Keratinocyte (primary cell): Measurements from ENCODE around the gene AEBP1. TPM values are rescaled to one million over a fixed set of nuclear protein-coding genes. Genes with fewer than 3 reads are reported as not detected.
A peak's percentile ranks its signal among the peaks of the same experiment; 100 is the strongest.

Experiments
- DNase-seq: peaks from one replicate; pipeline ENCODE4 v3.0.0-alpha.2; 2011; ENCODE audit warnings: low read depth, missing footprints, low spot score
- FAIRE-seq: peaks from 2 replicates; lab custom pipeline; 2011; peaks lifted over from hg19 to GRCh38; lab: Jason Lieb, UNC
- H2AFZ ChIP-seq: 2 replicates; pipeline ENCODE4 v1.6.0; 2012; ENCODE audit warnings: low read length, control low read depth, inconsistent platforms; ENCODE audit not compliant: control insufficient read depth
- H3K27ac ChIP-seq: 2 replicates; pipeline ENCODE4 v1.5.1; 2011; ENCODE audit warnings: low read length; ENCODE audit not compliant: control insufficient read depth, insufficient read depth
- H3K27me3 ChIP-seq: 3 replicates; pipeline ENCODE4 v1.6.0; 2011; ENCODE audit warnings: low read length; ENCODE audit not compliant: control insufficient read depth, insufficient read depth; ENCODE audit errors: extremely low read depth
- H3K36me3 ChIP-seq, 2 experiments: 2 replicates in 1 of 2; 3 replicates in 1 of 2; pipeline ENCODE4 v1.5.1; 2011; ENCODE audit warnings: low read length in 2 of 2, mild to moderate bottlenecking in 1 of 2; ENCODE audit not compliant: control insufficient read depth in 2 of 2, insufficient read depth in 2 of 2; ENCODE audit errors: extremely low read depth in 1 of 2
- H3K4me1 ChIP-seq: 3 replicates; pipeline ENCODE4 v1.5.1; 2011; ENCODE audit warnings: low read length; ENCODE audit not compliant: control insufficient read depth, insufficient read depth; ENCODE audit errors: extremely low read depth
- H3K4me2 ChIP-seq: 3 replicates; pipeline ENCODE4 v1.6.0; 2011; ENCODE audit warnings: low read depth, low read length; ENCODE audit not compliant: control insufficient read depth, insufficient read depth; ENCODE audit errors: extremely low read depth
- H3K4me3 ChIP-seq, 3 experiments: fragments of 200-600 bp in 1 of 3; sonication (generic) in 1 of 3; 2 replicates in 2 of 3; 3 replicates in 1 of 3; pipeline ENCODE4 v1.5.1; 2011 to 2016; ENCODE audit warnings: low read length in 3 of 3, mild to moderate bottlenecking in 3 of 3, control low read depth in 2 of 3, inconsistent platforms in 1 of 3, low read depth in 1 of 3, mixed read lengths in 1 of 3, mixed run types in 1 of 3, moderate library complexity in 1 of 3; ENCODE audit not compliant: control insufficient read depth in 2 of 3, insufficient read depth in 2 of 3; ENCODE audit errors: extremely low read depth in 1 of 3
- H3K79me2 ChIP-seq: 2 replicates; pipeline ENCODE4 v1.6.0; 2012; ENCODE audit warnings: low read length; ENCODE audit not compliant: control insufficient read depth, insufficient read depth
- H3K9ac ChIP-seq: 3 replicates; pipeline ENCODE4 v1.6.0; 2011; ENCODE audit warnings: low read length; ENCODE audit not compliant: control insufficient read depth, insufficient read depth; ENCODE audit errors: extremely low read depth
- H3K9me1 ChIP-seq: 3 replicates; pipeline ENCODE4 v1.6.0; 2011; ENCODE audit warnings: low read length; ENCODE audit not compliant: control insufficient read depth, insufficient read depth; ENCODE audit errors: extremely low read depth
- H3K9me3 ChIP-seq: 2 replicates; pipeline ENCODE4 v1.5.1; 2012; ENCODE audit warnings: low read depth, low read length; ENCODE audit not compliant: control insufficient read depth
- H4K20me1 ChIP-seq: 3 replicates; pipeline ENCODE4 v1.6.0; 2011; ENCODE audit warnings: low read length; ENCODE audit not compliant: control insufficient read depth, insufficient read depth; ENCODE audit errors: extremely low read depth
- EZH2 ChIP-seq: IDR thresholded peaks from one replicate; pipeline ENCODE4 v1.6.1; 2012; ENCODE audit warnings: inconsistent platforms, mild to moderate bottlenecking, low read length, moderate library complexity
- dilution Hi-C: fragments of 300-500 bp; cut with MboI; formaldehyde crosslinking; loops from one replicate; pipeline ENCODE4 v1.7.0; 2020; ENCODE audit warnings: low sequenced_read_pairs; ENCODE audit not compliant: extremely low pct_ligation_motif_present
- polyA plus RNA-seq, 5 experiments: library from polyadenylated mRNA; depleted of rRNA in 3 of 5; stranded (reverse) in 3 of 5; stranded (forward) in 1 of 5; unstranded in 1 of 5; fragments of >200 nt; gene quantifications; 1 replicate in 1 of 5; 2 replicates in 3 of 5; 3 replicates in 1 of 5; pipeline versions ENCODE4 v1.2.1 to v1.2.3, GENCODE V29; 2011 to 2012; ENCODE audit warnings: missing spikeins in 2 of 5, low read depth in 1 of 5, low replicate concordance in 1 of 5
- TF ChIP-seq, protein P1 (sequence below), 3 experiments: IDR thresholded peaks in 1 of 3; conservative IDR thresholded peaks in 1 of 3; optimal IDR thresholded peaks in 1 of 3; 2 replicates in 2 of 3; 3 replicates in 1 of 3; pipeline versions ENCODE3 to v1.5.1; 2011; ENCODE audit warnings: low read length in 3 of 3, mild to moderate bottlenecking in 3 of 3, moderate library complexity in 2 of 3, control low read depth in 1 of 3, inconsistent platforms in 1 of 3; ENCODE audit not compliant: insufficient read depth in 2 of 3; ENCODE audit errors: extremely low read depth in 1 of 3

The AEBP1 gene
- polyA plus RNA-seq, 1 donor (not counting 4 experiments of a cell fraction or from before 2014, with no cell fraction given) = 0.03 TPM

DNA sequence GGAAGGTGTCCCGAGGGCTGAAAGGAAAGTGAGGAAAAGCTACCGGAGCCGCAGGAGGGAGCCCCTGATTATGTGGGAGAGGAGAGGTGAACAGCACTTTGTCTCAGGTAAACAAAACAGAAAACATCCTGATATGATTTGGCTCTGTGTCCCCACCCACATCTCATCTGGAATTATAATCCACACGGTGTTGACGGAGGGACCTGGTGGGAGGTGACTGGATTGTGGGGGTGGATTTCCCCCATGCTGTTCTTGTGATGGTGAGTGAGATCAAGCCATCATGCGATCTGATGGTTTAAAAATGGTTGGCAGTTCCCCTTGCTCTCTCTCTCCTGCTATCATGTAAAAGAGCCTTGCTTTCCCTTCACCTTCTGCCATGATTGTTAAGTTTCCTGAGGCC lies 16.2 kb downstream of the AEBP1 start:
- Histone ChIP-seq H3K36me3 (peaks cover 20 to 46% of the 10 kb centered on the region in 2 experiments), H3K9me3 (no peaks in the 10 kb centered on the region), H3K4me1 (peaks cover 7% of the 10 kb centered on the region), H3K9ac (no peak overlapping the region), H3K9me1 (no peaks in the 10 kb centered on the region), H3K79me2 (peaks cover 32% of the 10 kb centered on the region), H3K27me3 (no peaks in the 10 kb centered on the region), H3K4me3 (no peak overlapping the region), H3K27ac (no peak overlapping the region), H2AFZ (no peak overlapping the region), H3K4me2 (no peak overlapping the region), H4K20me1 (no peaks in the 10 kb centered on the region)
- TF ChIP-seq EZH2 = no peak
- TF ChIP-seq, protein P1, sequence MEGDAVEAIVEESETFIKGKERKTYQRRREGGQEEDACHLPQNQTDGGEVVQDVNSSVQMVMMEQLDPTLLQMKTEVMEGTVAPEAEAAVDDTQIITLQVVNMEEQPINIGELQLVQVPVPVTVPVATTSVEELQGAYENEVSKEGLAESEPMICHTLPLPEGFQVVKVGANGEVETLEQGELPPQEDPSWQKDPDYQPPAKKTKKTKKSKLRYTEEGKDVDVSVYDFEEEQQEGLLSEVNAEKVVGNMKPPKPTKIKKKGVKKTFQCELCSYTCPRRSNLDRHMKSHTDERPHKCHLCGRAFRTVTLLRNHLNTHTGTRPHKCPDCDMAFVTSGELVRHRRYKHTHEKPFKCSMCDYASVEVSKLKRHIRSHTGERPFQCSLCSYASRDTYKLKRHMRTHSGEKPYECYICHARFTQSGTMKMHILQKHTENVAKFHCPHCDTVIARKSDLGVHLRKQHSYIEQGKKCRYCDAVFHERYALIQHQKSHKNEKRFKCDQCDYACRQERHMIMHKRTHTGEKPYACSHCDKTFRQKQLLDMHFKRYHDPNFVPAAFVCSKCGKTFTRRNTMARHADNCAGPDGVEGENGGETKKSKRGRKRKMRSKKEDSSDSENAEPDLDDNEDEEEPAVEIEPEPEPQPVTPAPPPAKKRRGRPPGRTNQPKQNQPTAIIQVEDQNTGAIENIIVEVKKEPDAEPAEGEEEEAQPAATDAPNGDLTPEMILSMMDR (optimal IDR thresholded peaks at IDR 0.05 in 1 of 3, IDR thresholded peaks at IDR 0.05 in 1 of 3, conservative IDR thresholded peaks at IDR 0.05 in 1 of 3; ENCODE audit: extremely low read depth in 1 of 3, insufficient read depth in 2 of 3, low read length in 3 of 3) = no peak
- FAIRE-seq (no peak), DNase-seq (no peak)
- dilution Hi-C loops = no loop called here

DNA sequence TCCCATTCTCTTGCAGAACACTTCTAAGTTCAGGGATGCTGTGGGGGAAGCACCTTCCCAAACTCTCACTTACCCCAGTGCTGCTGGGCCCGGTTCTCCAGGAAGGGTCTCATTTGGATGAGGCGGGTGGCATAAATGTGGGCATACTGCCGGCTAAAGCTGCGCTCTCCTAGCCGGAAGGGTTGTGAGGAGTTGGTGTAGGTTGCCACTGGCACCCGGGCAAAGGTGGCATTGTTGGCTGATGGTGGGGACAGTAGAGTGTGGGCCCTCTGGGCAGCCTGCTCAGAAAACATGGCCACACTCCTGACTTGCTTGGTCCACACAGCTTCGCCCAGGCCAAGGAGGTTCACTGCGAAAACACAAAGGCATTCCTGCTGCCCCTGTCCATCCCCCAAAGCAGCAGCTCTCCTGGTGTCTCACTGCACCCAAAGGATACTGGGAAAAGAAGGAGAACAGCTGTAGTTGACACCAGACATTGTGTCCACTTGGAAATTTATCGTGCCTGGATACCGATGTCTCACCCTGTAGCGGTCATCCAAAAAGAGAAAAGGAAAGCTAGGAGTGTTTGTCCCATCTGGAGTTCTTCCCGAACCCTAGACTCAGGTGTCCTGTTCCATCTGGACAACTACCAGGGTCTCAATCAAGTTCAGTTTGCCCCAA lies 17.7 kb downstream of the AEBP1 start:
- H3K4me2 ChIP-seq = peak overlapping the region; percentile 82
- peaks cover 32% of the 10 kb centered on the region for H3K79me2 ChIP-seq
- DNase-seq = no peak
- peaks cover 7% of the 10 kb centered on the region for H3K4me1 ChIP-seq
- H3K9me3 ChIP-seq = no peaks in the 10 kb centered on the region
- H4K20me1 ChIP-seq = no peaks in the 10 kb centered on the region
- H3K27ac ChIP-seq = no peak overlapping the region
- TF ChIP-seq, protein P1 (optimal IDR thresholded peaks at IDR 0.05 in 1 of 3, IDR thresholded peaks at IDR 0.05 in 1 of 3, conservative IDR thresholded peaks at IDR 0.05 in 1 of 3; ENCODE audit: extremely low read depth in 1 of 3, insufficient read depth in 2 of 3, low read length in 3 of 3) = no peak
- no peak for TF ChIP-seq EZH2
- peak; percentile 48 for FAIRE-seq
- no peak overlapping the region for H2AFZ ChIP-seq
- dilution Hi-C loops = no loop called here
- H3K9me1 ChIP-seq = no peaks in the 10 kb centered on the region
- no peaks in the 10 kb centered on the region for H3K27me3 ChIP-seq
- H3K36me3 ChIP-seq = peaks cover 20 to 35% of the 10 kb centered on the region in 2 experiments
- no peak overlapping the region for H3K9ac ChIP-seq
- peak overlapping the region in 2 of 3 experiments; percentile 75 to 86 for H3K4me3 ChIP-seq
